Body of pancreas (tissue), 4 donors: ENCODE results near the gene OLIG1.

Experiments
- POLR2A ChIP-seq, 3 donors: fragments of 450-650 bp; IDR thresholded peaks; one replicate each; pipeline ENCODE4 v1.6.1; 2016; ENCODE audit warnings: antibody characterized with exemption in 3 of 3, mild to moderate bottlenecking in 2 of 3
- TF ChIP-seq, protein P1 (sequence below), 7 experiments: fragments of 450-650 bp in 4 of 7; fragments of 200-600 bp in 3 of 7; sonication (generic) in 3 of 7; IDR thresholded peaks; one replicate each; pipeline ENCODE4 v1.5.1; 2016 to 2019; ENCODE audit warnings: antibody characterized with exemption in 7 of 7

- TF ChIP-seq, protein P1, sequence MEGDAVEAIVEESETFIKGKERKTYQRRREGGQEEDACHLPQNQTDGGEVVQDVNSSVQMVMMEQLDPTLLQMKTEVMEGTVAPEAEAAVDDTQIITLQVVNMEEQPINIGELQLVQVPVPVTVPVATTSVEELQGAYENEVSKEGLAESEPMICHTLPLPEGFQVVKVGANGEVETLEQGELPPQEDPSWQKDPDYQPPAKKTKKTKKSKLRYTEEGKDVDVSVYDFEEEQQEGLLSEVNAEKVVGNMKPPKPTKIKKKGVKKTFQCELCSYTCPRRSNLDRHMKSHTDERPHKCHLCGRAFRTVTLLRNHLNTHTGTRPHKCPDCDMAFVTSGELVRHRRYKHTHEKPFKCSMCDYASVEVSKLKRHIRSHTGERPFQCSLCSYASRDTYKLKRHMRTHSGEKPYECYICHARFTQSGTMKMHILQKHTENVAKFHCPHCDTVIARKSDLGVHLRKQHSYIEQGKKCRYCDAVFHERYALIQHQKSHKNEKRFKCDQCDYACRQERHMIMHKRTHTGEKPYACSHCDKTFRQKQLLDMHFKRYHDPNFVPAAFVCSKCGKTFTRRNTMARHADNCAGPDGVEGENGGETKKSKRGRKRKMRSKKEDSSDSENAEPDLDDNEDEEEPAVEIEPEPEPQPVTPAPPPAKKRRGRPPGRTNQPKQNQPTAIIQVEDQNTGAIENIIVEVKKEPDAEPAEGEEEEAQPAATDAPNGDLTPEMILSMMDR (IDR thresholded peaks at IDR 0.05) = no peak
- TF ChIP-seq POLR2A (IDR thresholded peaks at IDR 0.05) = no peak
Measured at GRCh38 chr21:33047231-33047630, 22.7 kb upstream of the OLIG1 start.
